ENCODE data around the gene ADCYAP1R1.
"Not testable (repeated sequence)": the region's sequence is repeated elsewhere in the genome, so short reads cannot be mapped to it uniquely, and the experiment has no call there.

DNA sequence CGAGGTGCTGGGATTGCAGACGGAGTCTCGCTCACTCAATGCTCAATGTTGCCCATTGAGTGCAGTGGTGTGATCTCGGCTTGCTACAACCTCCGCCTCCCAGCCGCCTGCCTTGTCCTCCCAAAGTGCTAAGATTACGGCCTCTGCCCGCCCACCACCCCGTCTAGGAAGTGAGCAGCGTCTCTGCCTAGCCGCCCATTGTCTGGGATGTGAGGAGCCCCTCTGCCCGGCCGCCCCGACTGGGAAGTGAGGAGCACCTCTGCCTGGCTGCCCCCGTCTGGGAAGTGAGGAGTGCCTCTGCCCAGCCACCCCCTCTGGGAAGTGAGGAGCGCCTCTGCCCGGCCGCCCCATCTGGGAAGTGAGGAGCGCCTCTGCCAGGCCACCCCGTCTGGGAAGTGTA lies 101.2 kb downstream of the ADCYAP1R1 start:
- TF ChIP-seq, protein P1, sequence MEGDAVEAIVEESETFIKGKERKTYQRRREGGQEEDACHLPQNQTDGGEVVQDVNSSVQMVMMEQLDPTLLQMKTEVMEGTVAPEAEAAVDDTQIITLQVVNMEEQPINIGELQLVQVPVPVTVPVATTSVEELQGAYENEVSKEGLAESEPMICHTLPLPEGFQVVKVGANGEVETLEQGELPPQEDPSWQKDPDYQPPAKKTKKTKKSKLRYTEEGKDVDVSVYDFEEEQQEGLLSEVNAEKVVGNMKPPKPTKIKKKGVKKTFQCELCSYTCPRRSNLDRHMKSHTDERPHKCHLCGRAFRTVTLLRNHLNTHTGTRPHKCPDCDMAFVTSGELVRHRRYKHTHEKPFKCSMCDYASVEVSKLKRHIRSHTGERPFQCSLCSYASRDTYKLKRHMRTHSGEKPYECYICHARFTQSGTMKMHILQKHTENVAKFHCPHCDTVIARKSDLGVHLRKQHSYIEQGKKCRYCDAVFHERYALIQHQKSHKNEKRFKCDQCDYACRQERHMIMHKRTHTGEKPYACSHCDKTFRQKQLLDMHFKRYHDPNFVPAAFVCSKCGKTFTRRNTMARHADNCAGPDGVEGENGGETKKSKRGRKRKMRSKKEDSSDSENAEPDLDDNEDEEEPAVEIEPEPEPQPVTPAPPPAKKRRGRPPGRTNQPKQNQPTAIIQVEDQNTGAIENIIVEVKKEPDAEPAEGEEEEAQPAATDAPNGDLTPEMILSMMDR (conservative IDR thresholded peaks at IDR 0.05; ENCODE audit: low read length): not testable (repeated sequence)
- not testable (repeated sequence) for TF ChIP-seq EZH2phosphoT487 (IDR thresholded peaks at IDR 0.05; ENCODE audit: borderline replicate concordance, low read depth, low read length)

Measured in OCI-LY7 (cell line).